OCI-LY1 (cell line): ENCODE measurements around the gene SLC35F3.

Experiments used
- H2AFZ ChIP-seq: fragments of 200-600 bp; sonication (generic), shearing (Covaris generic); 2 replicates; pipeline ENCODE4 v1.6.0; 2014; ENCODE audit warnings: antibody characterized with exemption, mild to moderate bottlenecking, low read length
- H3F3A ChIP-seq: fragments of 200-600 bp; sonication (generic), shearing (Covaris generic); 2 replicates; pipeline ENCODE4 v1.6.0; 2014; ENCODE audit warnings: mild to moderate bottlenecking, antibody characterized with exemption, low read length, moderate library complexity; ENCODE audit not compliant: insufficient read depth
- H3K27ac ChIP-seq: fragments of 200-600 bp; sonication (generic); 2 replicates; pipeline ENCODE4 v1.5.1; 2014; ENCODE audit warnings: low read length, mixed run types, mild to moderate bottlenecking, low read depth; ENCODE audit not compliant: poor library complexity, severe bottlenecking
- H3K27me3 ChIP-seq: fragments of 200-600 bp; sonication (generic); 2 replicates; pipeline ENCODE4 v1.6.0; 2014; ENCODE audit warnings: antibody characterized with exemption, mild to moderate bottlenecking, low read length, moderate library complexity; ENCODE audit not compliant: insufficient read depth
- H3K36me3 ChIP-seq: fragments of 200-600 bp; sonication (generic); 2 replicates; pipeline ENCODE4 v1.6.1; 2014; ENCODE audit warnings: mild to moderate bottlenecking, antibody characterized with exemption, low read length, moderate library complexity, mixed read lengths; ENCODE audit not compliant: insufficient read depth
- H3K4me1 ChIP-seq: fragments of 200-600 bp; sonication (generic); 2 replicates; pipeline ENCODE4 v1.5.1; 2014; ENCODE audit warnings: mild to moderate bottlenecking, low read length, moderate library complexity; ENCODE audit not compliant: insufficient read depth, severe bottlenecking
- H3K4me2 ChIP-seq: fragments of 200-600 bp; sonication (generic), shearing (Covaris generic); 2 replicates; pipeline ENCODE4 v1.6.1; 2014; ENCODE audit warnings: low read length
- H3K4me3 ChIP-seq: fragments of 200-600 bp; sonication (generic); 2 replicates; pipeline ENCODE4 v1.5.1; 2014; ENCODE audit warnings: low read length, low read depth, mild to moderate bottlenecking, mixed read lengths; ENCODE audit not compliant: poor library complexity, severe bottlenecking
- H3K79me2 ChIP-seq: fragments of 200-600 bp; shearing (Covaris generic); 2 replicates; pipeline ENCODE4 v1.6.1; 2016; ENCODE audit warnings: mixed run types, low read length, mixed read lengths; ENCODE audit not compliant: insufficient read depth
- H3K9ac ChIP-seq: fragments of 200-600 bp; sonication (generic), shearing (Covaris generic); 2 replicates; pipeline ENCODE4 v1.6.1; 2014; ENCODE audit warnings: mild to moderate bottlenecking, low read length, mixed read lengths
- H3K9me2 ChIP-seq: fragments of 200-600 bp; sonication (generic), shearing (Covaris generic); 2 replicates; pipeline ENCODE4 v1.6.1; 2014; ENCODE audit warnings: low read depth, mild to moderate bottlenecking, low read length, mixed read lengths
- H3K9me3 ChIP-seq: fragments of 200-600 bp; shearing (Covaris generic); 2 replicates; pipeline ENCODE4 v1.6.1; 2014; ENCODE audit warnings: low read length, mixed read lengths
- H4K20me1 ChIP-seq: fragments of 200-600 bp; sonication (generic), shearing (Covaris generic); 2 replicates; pipeline ENCODE4 v1.6.0; 2016; ENCODE audit warnings: mild to moderate bottlenecking, low read length; ENCODE audit not compliant: insufficient read depth
- CTCF ChIP-seq: fragments of 200-600 bp; sonication (generic), shearing (Covaris generic); IDR thresholded peaks from 2 replicates; pipeline ENCODE4 v1.5.1; 2017; ENCODE audit warnings: mild to moderate bottlenecking, antibody characterized with exemption, low read length, moderate library complexity, mixed read lengths
- EZH2 ChIP-seq: fragments of 200-600 bp; sonication (generic), shearing (Covaris generic); IDR thresholded peaks from 2 replicates; pipeline ENCODE4 v1.8.0; 2017; ENCODE audit warnings: borderline replicate concordance, mixed run types, mild to moderate bottlenecking, antibody characterized with exemption, low read length, moderate library complexity, mixed read lengths

SLC35F3 gene

DNA sequence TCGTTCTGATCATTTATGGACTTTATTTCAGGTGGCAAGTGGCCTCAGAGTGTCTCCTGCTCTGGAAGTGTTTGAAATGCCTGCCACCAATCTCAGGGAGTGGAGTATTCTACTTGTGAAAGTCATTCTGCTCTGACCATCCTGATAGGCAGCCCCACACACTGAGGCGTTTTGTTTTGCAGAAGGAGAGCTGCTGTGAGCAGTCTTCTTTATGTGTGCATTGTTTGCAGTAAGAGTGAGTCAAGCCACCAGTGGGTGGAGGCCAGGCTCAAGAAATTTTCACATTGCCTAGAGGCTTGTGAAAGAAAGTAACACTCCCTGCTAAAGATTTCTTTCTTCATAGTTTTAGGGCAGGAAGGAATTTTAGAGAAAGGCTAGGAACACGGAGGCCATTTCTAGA is 204.4 kb downstream of the SLC35F3 start:
- no peak overlapping the region for H3K9ac ChIP-seq
- no peak overlapping the region for H3K4me2 ChIP-seq
- no peaks in the 10 kb centered on the region for H3K79me2 ChIP-seq
- H3F3A ChIP-seq, result no peaks in the 10 kb centered on the region
- H2AFZ ChIP-seq, result no peak overlapping the region
- H3K9me2 ChIP-seq, result no peaks in the 10 kb centered on the region
- TF ChIP-seq EZH2 (no peak), CTCF (no peak)
- no peaks in the 10 kb centered on the region for H3K27me3 ChIP-seq
- H3K27ac ChIP-seq, result no peak overlapping the region
- H3K36me3 ChIP-seq, result no peaks in the 10 kb centered on the region
- no peaks in the 10 kb centered on the region for H3K9me3 ChIP-seq
- no peaks in the 10 kb centered on the region for H4K20me1 ChIP-seq
- H3K4me3 ChIP-seq, result no peak overlapping the region
- H3K4me1 ChIP-seq, result no peaks in the 10 kb centered on the region

GRCh38 chr1:234109840-234110239 is 205.4 kb downstream of the SLC35F3 start:
- Histone ChIP-seq H3K9me2 (no peaks in the 10 kb centered on the region), H3K9me3 (no peaks in the 10 kb centered on the region), H3F3A (no peaks in the 10 kb centered on the region), H3K36me3 (no peaks in the 10 kb centered on the region), H2AFZ (no peak overlapping the region), H3K4me2 (no peak overlapping the region), H3K4me1 (no peaks in the 10 kb centered on the region), H3K27ac (no peak overlapping the region), H3K79me2 (no peaks in the 10 kb centered on the region), H3K4me3 (no peak overlapping the region), H4K20me1 (no peaks in the 10 kb centered on the region), H3K9ac (no peak overlapping the region), H3K27me3 (no peaks in the 10 kb centered on the region)
- no peak for TF ChIP-seq CTCF
- no peak for TF ChIP-seq EZH2

- Histone ChIP-seq H3K4me3 (no peak overlapping the region), H3K9ac (no peak overlapping the region), H3K4me1 (no peaks in the 10 kb centered on the region), H3K4me2 (no peak overlapping the region), H3K27ac (no peak overlapping the region), H3F3A (no peaks in the 10 kb centered on the region), H3K27me3 (no peaks in the 10 kb centered on the region), H3K9me3 (no peaks in the 10 kb centered on the region), H3K9me2 (no peaks in the 10 kb centered on the region), H3K36me3 (no peaks in the 10 kb centered on the region), H4K20me1 (no peaks in the 10 kb centered on the region), H2AFZ (no peak overlapping the region), H3K79me2 (no peaks in the 10 kb centered on the region)
- TF ChIP-seq EZH2 (no peak), CTCF (no peak)
These were observed 207.1 kb downstream of the SLC35F3 start for GRCh38 chr1:234111458-234112142.
